Measurements from ENCODE around the gene SPPL2A. TPM values are rescaled to one million over a fixed set of nuclear protein-coding genes. Genes with fewer than 3 reads are reported as not detected.

The SPPL2A gene
- total and polyA plus RNA-seq, 8 donors = 70.9 to 172 (median 84.1) TPM

- H3K9me3 ChIP-seq = no peaks in the 10 kb centered on the region
- H3K36me3 ChIP-seq = no peaks in the 10 kb centered on the region
- no peaks in the 10 kb centered on the region for H3K27me3 ChIP-seq
- intact Hi-C loops (cut with DNase I) = loop anchor here in 1 of 2 donors (10.0 kb wide), 1 partner anchor 77 kb away; the partner anchor contains the start of gene SPPL2A
- peaks cover 0 to 35% of the 10 kb centered on the region in 2 donors for H3K4me1 ChIP-seq
- H3K4me3 ChIP-seq = peak overlapping the region; percentile 75 to 85
- no peak for TF ChIP-seq CTCF (IDR thresholded peaks at IDR 0.05)
- peak overlapping the region; percentile 90 to 97 for H3K27ac ChIP-seq
- DNase-seq (no peak), ATAC-seq (peak; percentile 2)
These were observed 78.1 kb downstream of the SPPL2A start for GRCh38 chr15:50687302-50687902.

GRCh38 chr15:50686469-50687301 is 78.8 kb downstream of the SPPL2A start, which contains the start of gene TRPM7:
Gene TRPM7, minus strand, starts transcription at chr15:50686797. Its CDS starts 264 bp downstream, at chr15:50686533.
- peaks cover 0 to 39% of the 10 kb centered on the region in 2 donors for H3K4me1 ChIP-seq
- H3K27me3 ChIP-seq = no peaks in the 10 kb centered on the region
- no peaks in the 10 kb centered on the region for H3K9me3 ChIP-seq
- ATAC-seq = peak; percentile 93
- intact Hi-C loops (cut with DNase I) = loop anchor here in 1 of 2 donors (10.0 kb wide), 1 partner anchor 78 kb away; the partner anchor contains the start of gene SPPL2A
- no peaks in the 10 kb centered on the region for H3K36me3 ChIP-seq
- H3K27ac ChIP-seq = peak within 1 kb of the TSS; percentile 90 to 97
- H3K4me3 ChIP-seq = peak within 1 kb of the TSS; percentile 75 to 85
- peak; percentile 91 to 98 (median 93) for DNase-seq
- TF ChIP-seq CTCF (IDR thresholded peaks at IDR 0.05) = no peak

DNA sequence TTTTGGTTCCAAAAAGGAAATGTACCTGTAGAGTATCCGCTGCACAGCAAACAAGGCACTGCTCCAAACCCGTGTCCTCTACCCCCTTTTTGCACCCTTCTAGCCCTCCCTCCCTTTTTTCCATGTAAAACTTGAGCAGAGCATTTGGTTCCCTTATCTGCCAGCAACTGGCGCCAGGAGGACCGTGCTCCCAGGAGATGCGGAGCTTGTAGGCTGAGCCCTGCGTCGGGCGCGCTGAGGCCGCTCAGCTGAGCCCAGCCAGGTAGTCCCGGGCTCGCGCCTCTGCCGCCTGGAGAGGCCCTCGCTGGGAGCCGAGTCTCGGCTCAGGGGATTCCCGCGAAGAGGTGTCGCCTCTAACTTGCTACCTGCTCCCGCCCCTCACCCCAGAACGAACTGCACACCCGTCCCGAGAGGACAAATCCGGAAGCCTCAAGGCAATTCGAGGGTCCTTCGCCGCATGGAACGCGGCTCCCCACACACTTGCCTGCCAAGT is 79.5 kb downstream of the SPPL2A start:
- Histone ChIP-seq H3K27me3 (no peaks in the 10 kb centered on the region), H3K27ac (peak overlapping the region; percentile 90 to 97), H3K4me1 (peaks cover 0 to 44% of the 10 kb centered on the region in 2 donors), H3K4me3 (peak overlapping the region; percentile 75 to 85), H3K9me3 (no peaks in the 10 kb centered on the region), H3K36me3 (no peaks in the 10 kb centered on the region)
- DNase-seq (peak in 3 of 4 donors; percentile 59 to 90 (median 65)), ATAC-seq (peak; percentile 74)
- intact Hi-C loops (cut with DNase I) = loop anchor here in 1 of 2 donors (10.0 kb wide), 1 partner anchor 79 kb away; the partner anchor contains the start of gene SPPL2A
- TF ChIP-seq CTCF (IDR thresholded peaks at IDR 0.05) = no peak

DNA sequence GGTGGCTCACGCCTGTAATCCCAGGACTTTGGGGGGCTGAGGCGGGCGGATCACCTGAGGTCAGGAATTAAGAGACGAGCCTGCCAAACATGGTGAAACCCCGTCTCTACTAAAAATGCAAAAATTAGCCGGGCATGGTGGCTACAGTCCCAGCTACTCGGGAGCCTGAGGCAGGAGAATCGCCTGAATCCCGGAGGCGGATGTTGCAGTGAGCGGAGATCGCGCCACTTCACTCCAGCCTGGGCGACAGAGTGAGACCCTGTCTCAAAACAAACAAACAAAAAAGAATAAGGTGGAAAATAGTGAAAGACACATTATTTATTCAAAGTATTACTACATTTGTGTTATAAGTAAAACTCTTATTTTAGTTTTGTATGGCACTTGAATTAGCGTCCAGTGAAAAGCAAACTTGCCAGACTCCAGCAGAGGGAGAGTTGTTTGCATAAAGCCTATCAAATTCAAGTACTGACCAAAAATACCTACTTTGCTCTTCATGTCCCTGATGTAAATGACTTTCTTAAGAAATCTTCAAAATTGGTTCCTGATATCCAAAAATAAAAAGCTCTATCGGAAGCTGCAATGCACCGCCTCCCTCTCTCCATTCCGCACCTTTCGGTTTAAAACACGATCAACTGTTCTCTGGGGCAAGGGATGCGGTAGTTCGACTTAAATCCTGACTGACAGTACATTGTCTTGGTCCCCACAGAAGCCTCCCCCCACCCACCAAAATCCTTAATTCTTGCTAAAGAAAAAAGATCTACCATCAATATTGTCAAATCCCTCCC is 80.1 kb downstream of the SPPL2A start:
- H3K4me1 ChIP-seq = peaks cover 0 to 47% of the 10 kb centered on the region in 2 donors
- H3K27ac ChIP-seq = peak overlapping the region; percentile 90 to 97
- H3K36me3 ChIP-seq = no peaks in the 10 kb centered on the region
- H3K4me3 ChIP-seq = peak overlapping the region; percentile 75 to 85
- no peaks in the 10 kb centered on the region for H3K9me3 ChIP-seq
- no peak for TF ChIP-seq CTCF (IDR thresholded peaks at IDR 0.05)
- no peaks in the 10 kb centered on the region for H3K27me3 ChIP-seq
- intact Hi-C loops (cut with DNase I) = loop anchor here in 1 of 2 donors (10.0 kb wide), 1 partner anchor 79 kb away; the partner anchor contains the start of gene SPPL2A
- peak; percentile 11 for ATAC-seq
- no peak for DNase-seq

Measured in left lung (tissue), 10 donors.